ENCODE data around the gene GAL3ST3.
A peak's percentile ranks its signal among the peaks of the same experiment; 100 is the strongest.
"Not testable (repeated sequence)": the region's sequence is repeated elsewhere in the genome, so short reads cannot be mapped to it uniquely, and the experiment has no call there.

The GAL3ST3 gene

DNA sequence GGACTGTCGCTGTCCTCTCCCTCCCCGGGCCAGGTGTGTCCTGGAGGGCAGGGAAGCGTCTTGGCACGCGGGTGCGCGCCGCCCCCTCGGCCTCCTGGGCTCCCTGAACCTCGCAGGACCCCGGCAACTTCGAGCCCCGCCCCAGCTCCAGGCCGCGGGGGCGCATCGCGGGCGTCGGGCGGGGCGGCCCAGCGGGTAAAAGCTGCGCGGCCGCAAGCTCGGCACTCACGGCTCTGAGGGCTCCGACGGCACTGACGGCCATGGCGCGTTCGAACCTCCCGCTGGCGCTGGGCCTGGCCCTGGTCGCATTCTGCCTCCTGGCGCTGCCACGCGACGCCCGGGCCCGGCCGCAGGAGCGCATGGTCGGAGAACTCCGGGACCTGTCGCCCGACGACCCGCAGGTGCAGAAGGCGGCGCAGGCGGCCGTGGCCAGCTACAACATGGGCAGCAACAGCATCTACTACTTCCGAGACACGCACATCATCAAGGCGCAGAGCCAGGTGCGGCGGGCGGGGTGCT is 37.1 kb downstream of the GAL3ST3 start, which contains the start of gene CST6:
CST6 (plus strand) TSS at position 224 of the 519 bp plus-strand sequence; CDS start at position 261, 37 bp downstream.
- DNase-seq: no peak

- DNase-seq: no peak
Measured at GRCh38 chr11:66011239-66011784, 37.6 kb downstream of the GAL3ST3 start.

- DNase-seq: not testable (repeated sequence)
Measured at GRCh38 chr11:66010036-66010435, 38.9 kb downstream of the GAL3ST3 start.

- DNase-seq: no peak
Measured at GRCh38 chr11:66008468-66009101, 40.4 kb downstream of the GAL3ST3 start.

DNA sequence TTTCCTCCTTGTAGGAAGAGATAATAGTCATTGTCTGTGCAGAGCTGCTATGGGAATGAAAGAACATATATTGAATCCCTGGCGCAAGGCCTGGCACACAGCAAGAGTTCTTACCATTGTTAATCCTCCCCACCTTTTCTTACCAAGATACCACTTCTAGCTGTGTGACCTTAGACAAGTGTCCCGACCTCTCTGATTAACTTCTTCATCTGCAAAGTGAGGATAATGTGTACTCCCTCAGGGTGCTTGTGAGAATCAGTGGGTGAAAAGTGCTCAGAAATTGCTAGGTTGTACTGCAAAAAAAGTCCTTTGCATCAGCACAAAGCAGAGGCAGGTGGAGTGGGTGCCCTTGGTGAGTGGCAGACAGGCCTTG is 40.9 kb downstream of the GAL3ST3 start:
- no peak for DNase-seq

- no peak for DNase-seq
Measured at GRCh38 chr11:66007201-66007634, 41.7 kb downstream of the GAL3ST3 start.

- DNase-seq: no peak
Measured at GRCh38 chr11:66006891-66007176, 42.1 kb downstream of the GAL3ST3 start.

DNA sequence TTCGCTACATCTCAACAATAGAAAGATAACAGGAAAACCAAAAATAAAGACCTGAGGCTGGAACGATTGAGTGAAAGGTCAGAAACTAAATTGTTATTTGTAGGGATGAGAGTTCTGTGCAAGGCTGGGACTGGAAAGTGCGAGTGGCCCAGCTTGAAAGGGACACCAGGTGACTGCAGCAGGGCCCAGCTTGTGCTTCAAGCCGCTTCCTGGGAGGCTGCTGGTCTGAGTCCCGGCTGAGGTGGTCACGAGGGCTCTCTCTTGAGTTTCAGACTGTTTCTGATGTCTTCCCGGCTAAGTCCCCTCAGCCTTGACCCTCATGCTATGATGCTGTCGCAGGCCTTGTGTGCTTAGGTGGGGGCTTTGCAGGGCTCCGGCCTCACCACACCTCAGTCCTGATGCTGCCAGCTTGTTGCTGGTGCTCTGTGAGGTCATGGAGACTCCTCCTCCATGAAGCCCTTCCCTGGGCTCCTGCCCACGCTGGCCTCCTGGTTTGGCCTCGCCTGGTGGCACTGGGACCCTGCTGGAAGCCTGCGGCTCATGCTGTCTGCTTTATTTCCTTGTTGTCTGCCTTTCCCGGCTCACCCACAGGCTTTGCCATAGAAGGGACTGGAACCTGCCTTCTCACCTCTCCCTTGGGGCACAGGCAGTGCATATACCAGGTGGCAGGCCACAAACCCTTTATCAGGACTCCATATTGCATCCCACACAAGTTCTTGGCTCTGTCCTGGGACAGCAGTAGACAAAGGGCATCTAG is 42.6 kb downstream of the GAL3ST3 start:
- DNase-seq: no peak

- no peak for DNase-seq
Measured at GRCh38 chr11:66004186-66004585, 44.8 kb downstream of the GAL3ST3 start.

DNA sequence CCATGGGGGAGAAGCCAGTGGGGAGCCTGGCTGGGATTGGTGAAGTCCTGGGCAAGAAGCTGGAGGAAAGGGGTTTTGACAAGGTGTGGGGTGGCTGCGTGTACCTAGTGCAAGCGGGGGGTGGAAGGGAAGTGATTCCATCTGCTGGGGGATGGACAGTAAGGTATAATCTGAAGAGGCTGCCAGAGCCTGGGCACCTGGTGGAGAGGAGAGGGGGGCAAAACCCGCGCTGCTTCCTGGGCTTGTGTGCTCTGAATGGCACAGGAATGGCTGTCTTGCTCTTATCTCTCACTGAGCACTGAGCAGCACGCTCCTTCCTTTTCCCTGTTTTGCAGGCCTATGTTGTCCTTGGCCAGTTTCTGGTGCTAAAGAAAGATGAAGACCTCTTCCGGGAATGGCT is 45.7 kb downstream of the GAL3ST3 start:
- DNase-seq: no peak

GRCh38 chr11:66002648-66003225 is 46.2 kb downstream of the GAL3ST3 start:
- DNase-seq: no peak

DNA sequence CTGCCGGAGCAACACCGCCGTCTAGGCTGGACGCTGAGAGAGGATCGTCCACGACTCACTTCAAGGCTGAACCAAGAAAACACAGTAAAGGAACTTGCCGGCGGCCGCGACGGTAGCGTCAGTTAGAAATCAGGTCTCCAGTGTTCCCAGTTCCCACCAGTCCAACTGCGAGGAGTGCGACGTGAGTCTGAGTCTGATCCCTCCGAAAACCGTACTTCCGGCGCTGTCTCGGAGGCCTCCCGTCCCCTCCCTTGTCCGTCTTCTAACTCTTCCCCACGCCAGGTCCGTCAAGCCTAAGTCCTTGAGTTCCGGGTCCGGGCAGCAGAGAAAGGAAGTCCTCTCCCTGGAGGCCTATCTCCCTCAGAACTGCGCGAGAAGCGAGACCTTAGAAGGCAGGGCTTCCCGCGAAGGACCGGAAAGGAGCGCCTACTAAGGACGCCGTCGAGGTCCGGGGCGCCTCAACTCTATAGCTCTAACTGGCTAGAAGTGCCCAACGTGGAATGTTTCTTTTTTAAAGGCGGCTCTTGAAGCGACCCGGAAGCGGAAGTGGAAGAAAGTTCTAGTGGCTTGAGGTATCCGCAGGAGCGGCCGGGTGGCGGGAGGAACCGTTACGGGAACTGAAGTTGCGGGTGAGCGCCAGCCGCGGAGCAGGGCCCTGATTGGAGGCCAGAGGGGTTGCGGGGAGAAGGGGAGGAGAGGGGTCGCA is 46.9 kb downstream of the GAL3ST3 start, which contains the start of the genes BANF1 and EIF1AD:
BANF1 (plus strand) TSS at position 562 of the 706 bp plus-strand sequence. CDS start 748 bp downstream, outside the sequence.
EIF1AD (minus strand) TSS at position 216 of the 706 bp plus-strand sequence. CDS start 1,768 bp downstream, outside the sequence.
- DNase-seq: peak; percentile 94

GRCh38 chr11:65997286-65997685 is 51.7 kb downstream of the GAL3ST3 start:
- no peak for DNase-seq

- no peak for DNase-seq
Measured at GRCh38 chr11:65992056-65992455, 56.9 kb downstream of the GAL3ST3 start.

Data from stimulated activated CD8-positive, alpha-beta memory T cell treated with anti-CD3 and anti-CD28 coated beads, Interleukin-4, amount 100 ng/mL, for 48 hours (primary cell).